ENCODE data around the gene DMWD.

GRCh38 chr19:45824041-45824471 is 31.4 kb upstream of the DMWD start:
- TF ChIP-seq CTCF (IDR thresholded peaks at IDR 0.05; ENCODE audit: borderline replicate concordance, extremely low read depth, low read length, poor library complexity, severe bottlenecking) = no peak
- TF ChIP-seq EZH2 (IDR thresholded peaks at IDR 0.05; ENCODE audit: borderline replicate concordance, low read depth, low read length, severe bottlenecking) = no peak
